Urinary bladder (tissue), 4 donors: ENCODE measurements around the gene AFAP1L1. TPM values are rescaled to one million over a fixed set of nuclear protein-coding genes. Genes with fewer than 3 reads are reported as not detected.

Experiments used
- DNase-seq: peaks from one replicate; pipeline ENCODE4 v3.0.0-alpha.2; 2015; ENCODE audit errors: extremely low spot score
- H3K27ac ChIP-seq: one replicate; pipeline ENCODE4 v1.5.1; 2013; ENCODE audit warnings: low read depth, mild to moderate bottlenecking, moderate library complexity
- H3K36me3 ChIP-seq: one replicate; pipeline ENCODE4 v1.6.1; 2013; ENCODE audit warnings: mild to moderate bottlenecking, moderate library complexity; ENCODE audit not compliant: insufficient read depth
- H3K4me1 ChIP-seq: one replicate; pipeline ENCODE4 v1.6.1; 2013; ENCODE audit warnings: mild to moderate bottlenecking, moderate library complexity; ENCODE audit not compliant: insufficient read depth
- H3K4me3 ChIP-seq: one replicate; pipeline ENCODE4 v1.5.1; 2013; ENCODE audit warnings: low read depth, low read length
- WGBS: extraction: QIAGEN DNeasy Blood & Tissue Kit; methylation state at CpG from one replicate; pipeline ENCODE4 v1.1.7; 2013; 5-methylcytosine and 5-hydroxymethylcytosine counted together
- polyA plus RNA-seq: library from polyadenylated mRNA; stranded (reverse); fragments of 200-250 nt; gene quantifications from one replicate; pipeline ENCODE4 v1.2.3, GENCODE V29; 2013
- total RNA-seq: library from RNA; depleted of rRNA; stranded (reverse); fragments of >200 nt; gene quantifications from one replicate; pipeline ENCODE4 v1.2.3, GENCODE V29; 2014
- donor health status: healthy with polysubstance abuse.
- donor health status: healthy.

AFAP1L1 gene
- total and polyA plus RNA-seq, 2 donors = 6.3 to 27.9 TPM

DNA sequence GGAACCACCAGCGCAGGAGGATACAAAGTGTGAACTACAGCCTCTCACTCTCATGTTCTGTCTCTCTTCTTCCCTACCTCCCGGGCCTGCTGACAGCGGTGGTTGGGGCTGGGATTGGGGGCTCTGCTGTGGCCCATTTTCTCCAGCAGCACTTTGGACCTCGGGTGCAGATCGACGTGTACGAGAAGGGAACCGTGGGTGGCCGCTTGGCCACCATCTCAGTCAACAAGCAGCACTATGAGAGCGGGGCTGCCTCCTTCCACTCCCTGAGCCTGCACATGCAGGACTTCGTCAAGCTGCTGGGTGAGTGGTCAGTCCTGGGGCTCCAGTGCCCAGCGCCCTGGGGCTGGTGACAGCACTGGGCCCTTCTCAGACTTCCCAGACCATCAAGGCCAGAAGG lies 90.9 kb downstream of the AFAP1L1 start:
- no peak for DNase-seq
- Histone ChIP-seq H3K36me3 (no peaks in the 10 kb centered on the region), H3K4me1 (no peaks in the 10 kb centered on the region), H3K4me3 (no peak overlapping the region), H3K27ac (no peak overlapping the region)
- 88% methylated on average over 12 of the region's 12 CpGs for WGBS

GRCh38 chr5:149363358-149363757 lies 91.7 kb downstream of the AFAP1L1 start:
- H3K27ac ChIP-seq = no peak overlapping the region
- DNase-seq = no peak
- H3K36me3 ChIP-seq = no peaks in the 10 kb centered on the region

DNA sequence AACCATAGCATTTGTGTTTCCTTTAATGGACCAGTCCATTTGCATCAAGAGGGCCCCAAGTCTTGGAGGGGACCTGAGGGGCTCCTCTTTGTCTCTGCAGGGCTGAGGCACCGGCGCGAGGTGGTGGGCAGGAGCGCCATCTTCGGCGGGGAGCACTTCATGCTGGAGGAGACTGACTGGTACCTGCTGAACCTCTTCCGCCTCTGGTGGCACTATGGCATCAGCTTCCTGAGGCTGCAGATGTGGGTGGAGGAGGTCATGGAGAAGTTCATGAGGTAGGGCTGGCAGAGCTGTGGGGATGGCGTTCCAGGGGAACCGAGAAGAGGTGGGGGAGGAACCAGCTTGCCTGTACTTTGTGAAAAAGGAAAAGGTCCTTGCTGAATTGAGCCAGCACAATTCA lies 92.3 kb downstream of the AFAP1L1 start:
- DNase-seq = no peak
- H3K4me3 ChIP-seq = no peak overlapping the region
- H3K4me1 ChIP-seq = no peaks in the 10 kb centered on the region
- no peak overlapping the region for H3K27ac ChIP-seq
- 96% methylated on average over 9 of the region's 9 CpGs for WGBS
- no peaks in the 10 kb centered on the region for H3K36me3 ChIP-seq

More at GRCh38 chr5:149363358-149363757, 91.7 kb downstream of the AFAP1L1 start:
- Histone ChIP-seq H3K4me3 (no peak overlapping the region), H3K4me1 (no peaks in the 10 kb centered on the region)

- Histone ChIP-seq H3K4me1 (no peaks in the 10 kb centered on the region), H3K4me3 (no peak overlapping the region), H3K27ac (no peak overlapping the region), H3K36me3 (no peaks in the 10 kb centered on the region)
- WGBS = 94% methylated on average over 2 of the region's 2 CpGs
- DNase-seq = no peak
Measured at GRCh38 chr5:149364719-149365118, 93.1 kb downstream of the AFAP1L1 start.

GRCh38 chr5:149365418-149365817 lies 93.8 kb downstream of the AFAP1L1 start:
- 89% methylated on average over 6 of the region's 6 CpGs for WGBS
- Histone ChIP-seq H3K27ac (no peak overlapping the region), H3K36me3 (no peaks in the 10 kb centered on the region), H3K4me1 (no peaks in the 10 kb centered on the region), H3K4me3 (no peak overlapping the region)
- no peak for DNase-seq

GRCh38 chr5:149366169-149366729 lies 94.6 kb downstream of the AFAP1L1 start:
- WGBS = 82% methylated on average over 1 of the region's 1 CpG
- H3K27ac ChIP-seq = no peak overlapping the region
- no peak for DNase-seq
- no peaks in the 10 kb centered on the region for H3K4me1 ChIP-seq
- no peak overlapping the region for H3K4me3 ChIP-seq
- H3K36me3 ChIP-seq = no peaks in the 10 kb centered on the region

DNA sequence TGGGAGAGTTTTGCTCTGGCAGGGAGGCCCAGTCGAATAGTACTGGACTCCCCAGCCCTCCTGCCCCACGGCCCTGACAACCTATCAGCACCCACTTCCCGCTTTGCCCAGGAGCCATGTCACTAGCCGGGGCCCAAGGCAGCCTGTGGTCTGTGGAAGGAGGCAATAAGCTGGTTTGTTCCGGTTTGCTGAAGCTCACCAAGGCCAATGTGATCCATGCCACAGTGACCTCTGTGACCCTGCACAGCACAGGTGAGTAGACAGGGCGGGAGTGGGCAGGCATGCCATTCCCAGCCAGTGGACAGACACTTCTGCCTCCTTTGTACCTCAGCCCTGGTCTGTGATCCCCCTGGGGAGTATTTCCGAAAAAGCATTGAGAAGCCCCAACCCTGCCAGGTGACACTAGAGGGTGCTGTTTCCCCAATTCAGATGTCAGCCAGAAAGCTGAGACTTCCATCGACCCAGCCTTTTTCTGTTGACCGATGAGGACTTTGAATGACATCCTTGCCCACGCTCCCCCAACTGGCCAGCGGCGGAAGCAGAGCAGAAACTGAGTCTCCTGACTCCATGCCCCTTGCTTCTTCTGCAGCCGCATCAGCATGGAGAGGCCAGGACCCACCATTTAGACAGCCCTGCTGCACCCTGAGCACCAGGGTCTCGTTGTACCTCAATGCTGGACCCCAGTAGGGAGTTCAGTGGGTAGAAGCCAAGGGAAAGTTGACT lies 95.8 kb downstream of the AFAP1L1 start:
- no peak overlapping the region for H3K4me3 ChIP-seq
- no peak overlapping the region for H3K27ac ChIP-seq
- no peaks in the 10 kb centered on the region for H3K36me3 ChIP-seq
- WGBS = 35% methylated on average over 14 of the region's 14 CpGs
- H3K4me1 ChIP-seq = no peaks in the 10 kb centered on the region
- no peak for DNase-seq

GRCh38 chr5:149367972-149368645 lies 96.5 kb downstream of the AFAP1L1 start:
- no peak overlapping the region for H3K4me3 ChIP-seq
- no peak for DNase-seq
- 78% methylated on average over 22 of the region's 22 CpGs for WGBS
- H3K4me1 ChIP-seq = no peaks in the 10 kb centered on the region
- no peak overlapping the region for H3K27ac ChIP-seq
- H3K36me3 ChIP-seq = no peaks in the 10 kb centered on the region

DNA sequence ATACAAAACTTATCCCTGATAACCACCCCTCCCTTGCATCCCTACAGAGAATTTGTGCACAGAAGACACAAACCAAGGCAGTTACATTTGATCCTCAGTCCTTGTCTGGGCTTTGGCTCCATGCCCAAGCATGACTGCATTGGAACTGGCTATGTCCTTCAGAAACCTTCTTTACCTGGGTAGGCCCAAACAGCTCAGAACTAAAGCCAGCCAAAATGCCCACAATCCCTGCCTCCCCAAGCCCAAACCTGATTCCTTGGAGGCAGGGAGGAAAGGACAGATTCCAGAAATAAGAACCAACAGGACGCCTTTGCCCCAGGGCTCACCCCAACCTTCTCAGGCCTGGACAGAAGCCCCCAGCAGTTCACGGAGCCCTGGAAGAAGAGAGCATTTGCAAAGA lies 99.2 kb downstream of the AFAP1L1 start:
- DNase-seq = no peak
- Histone ChIP-seq H3K36me3 (no peaks in the 10 kb centered on the region), H3K4me3 (no peak overlapping the region), H3K27ac (no peak overlapping the region), H3K4me1 (no peaks in the 10 kb centered on the region)
- WGBS = 75% methylated on average over 2 of the region's 2 CpGs

GRCh38 chr5:149371296-149371962 lies 99.8 kb downstream of the AFAP1L1 start:
- H3K4me1 ChIP-seq = no peaks in the 10 kb centered on the region
- WGBS = 59% methylated on average over 12 of the region's 12 CpGs
- H3K36me3 ChIP-seq = no peaks in the 10 kb centered on the region
- no peak overlapping the region for H3K4me3 ChIP-seq
- no peak overlapping the region for H3K27ac ChIP-seq
- no peak for DNase-seq

DNA sequence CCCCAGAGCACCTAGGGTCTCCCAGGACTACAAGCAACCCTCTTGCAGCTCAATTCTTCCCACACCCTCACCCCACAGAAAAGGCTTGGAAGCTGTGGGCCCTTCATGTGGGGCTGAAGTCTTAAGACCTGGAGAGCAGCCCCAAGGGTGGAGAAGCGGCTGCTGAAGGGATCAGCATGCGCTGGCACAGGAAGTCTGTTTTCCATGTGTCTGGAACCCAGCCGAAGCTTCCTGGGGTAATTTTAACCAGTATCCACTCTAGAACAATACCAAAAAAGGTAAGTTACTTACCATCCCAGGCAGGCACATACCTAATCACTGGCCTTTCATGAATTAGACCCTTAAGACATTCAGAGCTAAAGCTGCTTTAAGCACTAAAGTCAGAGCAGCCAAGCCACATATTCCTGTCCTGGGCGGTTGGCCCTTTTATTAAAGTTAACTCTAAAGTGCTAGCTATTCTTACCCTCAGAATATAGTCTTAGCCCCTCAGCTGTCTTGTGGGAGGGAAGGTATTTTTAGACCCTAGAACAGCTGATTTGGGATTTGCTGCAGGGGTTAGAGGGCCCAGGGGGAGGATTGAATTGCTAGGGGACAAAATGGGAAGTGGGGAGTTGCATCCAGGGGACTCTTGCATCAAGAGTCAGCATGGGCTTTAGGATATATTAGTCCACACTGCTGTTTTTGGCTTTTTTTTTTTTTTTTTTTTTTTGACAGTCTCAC lies 100.6 kb downstream of the AFAP1L1 start:
- no peaks in the 10 kb centered on the region for H3K36me3 ChIP-seq
- DNase-seq = no peak
- no peak overlapping the region for H3K4me3 ChIP-seq
- H3K27ac ChIP-seq = no peak overlapping the region
- H3K4me1 ChIP-seq = no peaks in the 10 kb centered on the region
- 40% methylated on average over 4 of the region's 4 CpGs for WGBS

GRCh38 chr5:149372932-149373331 lies 101.3 kb downstream of the AFAP1L1 start:
- Histone ChIP-seq H3K36me3 (no peaks in the 10 kb centered on the region), H3K27ac (no peak overlapping the region), H3K4me1 (no peaks in the 10 kb centered on the region), H3K4me3 (no peak overlapping the region)
- 77% methylated on average over 3 of the region's 3 CpGs for WGBS
- no peak for DNase-seq

GRCh38 chr5:149374303-149374702 lies 102.6 kb downstream of the AFAP1L1 start:
- H3K27ac ChIP-seq = no peak overlapping the region
- H3K36me3 ChIP-seq = no peaks in the 10 kb centered on the region
- H3K4me3 ChIP-seq = no peak overlapping the region
- no peak for DNase-seq
- H3K4me1 ChIP-seq = no peaks in the 10 kb centered on the region
- 93% methylated on average over 20 of the region's 20 CpGs for WGBS
